GM12801 (cell line): ENCODE results near the gene LMLN.

Experiments
- TF ChIP-seq, protein P1 (sequence below): IDR thresholded peaks from one replicate; pipeline ENCODE4 v1.5.1; 2011; ENCODE audit warnings: control low read depth; ENCODE audit not compliant: insufficient read length; ENCODE audit errors: extremely low read depth

Gene LMLN

DNA sequence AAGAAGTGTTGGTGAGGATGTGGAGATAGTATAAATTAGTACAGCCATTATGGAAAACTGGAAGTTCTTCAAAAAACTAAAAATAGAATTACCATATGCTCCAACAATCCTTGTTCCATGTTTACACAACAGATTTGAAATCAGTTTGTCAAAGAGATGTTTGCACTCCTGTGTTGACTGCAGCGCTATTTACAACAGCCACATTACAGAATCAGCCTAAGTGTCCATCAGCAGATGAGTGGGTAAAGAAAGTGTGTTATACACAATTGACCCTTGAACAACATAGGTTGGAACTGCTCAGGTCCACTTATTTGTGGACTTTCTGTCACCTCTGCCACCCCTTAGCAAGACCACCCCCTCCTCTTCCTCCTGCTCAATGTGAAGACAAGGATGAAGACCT, 34.7 kb downstream of the LMLN start:
- TF ChIP-seq, protein P1, sequence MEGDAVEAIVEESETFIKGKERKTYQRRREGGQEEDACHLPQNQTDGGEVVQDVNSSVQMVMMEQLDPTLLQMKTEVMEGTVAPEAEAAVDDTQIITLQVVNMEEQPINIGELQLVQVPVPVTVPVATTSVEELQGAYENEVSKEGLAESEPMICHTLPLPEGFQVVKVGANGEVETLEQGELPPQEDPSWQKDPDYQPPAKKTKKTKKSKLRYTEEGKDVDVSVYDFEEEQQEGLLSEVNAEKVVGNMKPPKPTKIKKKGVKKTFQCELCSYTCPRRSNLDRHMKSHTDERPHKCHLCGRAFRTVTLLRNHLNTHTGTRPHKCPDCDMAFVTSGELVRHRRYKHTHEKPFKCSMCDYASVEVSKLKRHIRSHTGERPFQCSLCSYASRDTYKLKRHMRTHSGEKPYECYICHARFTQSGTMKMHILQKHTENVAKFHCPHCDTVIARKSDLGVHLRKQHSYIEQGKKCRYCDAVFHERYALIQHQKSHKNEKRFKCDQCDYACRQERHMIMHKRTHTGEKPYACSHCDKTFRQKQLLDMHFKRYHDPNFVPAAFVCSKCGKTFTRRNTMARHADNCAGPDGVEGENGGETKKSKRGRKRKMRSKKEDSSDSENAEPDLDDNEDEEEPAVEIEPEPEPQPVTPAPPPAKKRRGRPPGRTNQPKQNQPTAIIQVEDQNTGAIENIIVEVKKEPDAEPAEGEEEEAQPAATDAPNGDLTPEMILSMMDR, result no peak

DNA sequence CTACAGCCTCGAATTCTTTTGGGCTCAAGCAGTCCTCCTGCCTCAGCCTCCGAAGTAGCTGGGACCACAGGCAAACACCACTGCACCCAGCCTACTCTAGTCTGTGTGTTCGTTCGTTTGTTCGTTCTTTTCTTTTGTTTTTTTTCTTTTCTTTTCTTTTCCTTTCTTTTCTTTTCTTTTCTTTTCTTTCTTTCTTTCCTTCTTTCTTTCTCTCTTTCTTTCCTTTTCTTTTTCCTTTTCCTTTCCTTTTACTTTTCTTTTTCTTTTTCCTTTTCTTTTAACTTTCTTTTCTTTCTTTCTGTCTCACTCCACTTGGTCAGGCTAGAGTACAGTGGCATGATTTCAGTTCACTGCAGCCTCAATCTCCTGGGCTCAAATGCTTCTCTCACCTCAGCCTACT, 36.8 kb downstream of the LMLN start:
- TF ChIP-seq, protein P1, result no peak

DNA sequence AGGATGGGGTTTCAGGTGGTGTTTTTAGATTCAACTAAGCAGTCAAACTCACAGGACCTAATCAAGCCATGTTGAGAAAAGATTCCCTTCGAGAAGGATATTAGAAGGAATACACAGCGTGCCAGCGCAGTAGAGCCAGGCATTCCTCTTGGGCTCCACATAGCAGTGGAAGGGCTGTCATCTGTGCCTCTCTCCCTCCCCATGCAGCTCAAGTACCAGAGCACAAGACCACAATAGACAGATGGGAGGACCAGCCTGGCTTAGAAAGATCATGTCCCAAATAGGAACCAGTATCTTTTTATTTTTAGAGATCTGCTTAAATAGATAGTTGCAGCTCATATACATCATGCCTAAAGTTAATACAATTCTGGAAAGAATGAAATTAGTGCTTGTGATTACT, 37.9 kb downstream of the LMLN start:
- TF ChIP-seq, protein P1, result no peak

GRCh38 chr3:198017090-198017489, 57.1 kb downstream of the LMLN start:
- TF ChIP-seq, protein P1, result no peak

- TF ChIP-seq, protein P1, result no peak
Observed at GRCh38 chr3:198018416-198018815, 58.4 kb downstream of the LMLN start.

- TF ChIP-seq, protein P1, result no peak
Observed at GRCh38 chr3:198019115-198019514, 59.1 kb downstream of the LMLN start.

- TF ChIP-seq, protein P1, result no peak
Observed at GRCh38 chr3:198021320-198021719, 61.3 kb downstream of the LMLN start.

- TF ChIP-seq, protein P1, result no peak
Observed at GRCh38 chr3:198022604-198023003, 62.6 kb downstream of the LMLN start.
